22Rv1 (cell line): ENCODE results near the gene DUSP15.

Experiments used
- CTCF ChIP-seq: fragments of 450-650 bp; IDR thresholded peaks from 2 replicates; pipeline ENCODE4 v1.5.1; 2017; ENCODE audit warnings: mild to moderate bottlenecking
- ZFX ChIP-seq: fragments of 450-650 bp; IDR thresholded peaks from 2 replicates; pipeline ENCODE4 v1.6.1; 2017; ENCODE audit warnings: antibody characterized with exemption, borderline replicate concordance

- TF ChIP-seq CTCF (no peak), ZFX (no peak)
Observed at GRCh38 chr20:31819083-31819784, 51.1 kb downstream of the DUSP15 start, which contains the start of gene MYLK2.
